Upper lobe of left lung (tissue), 4 donors: Measurements from ENCODE around the gene PCCA.

Experiments
- CTCF ChIP-seq, 6 experiments: fragments of 450-650 bp in 4 of 6; fragments of 200-600 bp in 2 of 6; sonication (generic) in 2 of 6; IDR thresholded peaks; one replicate each; pipeline ENCODE4 v1.5.1; 2016 to 2019; ENCODE audit warnings: antibody characterized with exemption in 6 of 6
- EP300 ChIP-seq, 4 donors: sonication (generic); formaldehyde crosslinking; IDR thresholded peaks; one replicate each; pipeline ENCODE4 v1.5.1; 2017; ENCODE audit warnings: antibody characterized with exemption in 4 of 4, control low read depth in 2 of 4
- POLR2A ChIP-seq, 4 donors: fragments of 450-650 bp; IDR thresholded peaks; one replicate each; pipeline ENCODE4 v1.5.1; 2016 to 2017; ENCODE audit warnings: antibody characterized with exemption in 4 of 4, mild to moderate bottlenecking in 2 of 4
- POLR2AphosphoS5 ChIP-seq, 2 donors: sonication (generic); formaldehyde crosslinking; IDR thresholded peaks; one replicate each; pipeline ENCODE4 v1.5.1; 2017; ENCODE audit warnings: antibody characterized with exemption in 2 of 2

DNA sequence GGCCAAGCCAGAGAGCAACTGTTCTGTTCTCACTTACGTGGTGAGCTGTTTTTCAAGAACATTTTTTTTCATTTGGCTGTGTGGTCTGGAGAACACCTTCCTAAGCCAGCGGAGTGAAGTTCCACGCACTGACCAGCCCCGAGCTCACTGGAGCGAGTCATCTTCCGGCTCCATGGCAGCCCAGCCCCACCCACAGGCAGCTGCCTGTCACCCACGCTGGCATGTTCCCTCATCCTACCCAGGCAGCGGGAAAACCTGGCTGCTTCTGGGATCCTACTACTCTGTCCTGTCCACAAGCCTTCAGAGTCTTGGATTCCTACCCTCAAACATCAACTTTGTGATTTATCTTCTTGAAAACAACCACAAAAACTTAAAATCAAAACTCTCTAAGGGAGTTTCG lies 423.5 kb downstream of the PCCA start:
- TF ChIP-seq CTCF (IDR thresholded peaks at IDR 0.05) (no peak), POLR2AphosphoS5 (IDR thresholded peaks at IDR 0.05) (no peak), POLR2A (IDR thresholded peaks at IDR 0.05) (no peak), EP300 (IDR thresholded peaks at IDR 0.05) (no peak)
